ENCODE results near the gene IHH. TPM values are rescaled to one million over a fixed set of nuclear protein-coding genes. Genes with fewer than 3 reads are reported as not detected.

IHH gene
- total RNA-seq, result under 0.01 TPM in 1 of 2 replicates, not detected in the other

DNA sequence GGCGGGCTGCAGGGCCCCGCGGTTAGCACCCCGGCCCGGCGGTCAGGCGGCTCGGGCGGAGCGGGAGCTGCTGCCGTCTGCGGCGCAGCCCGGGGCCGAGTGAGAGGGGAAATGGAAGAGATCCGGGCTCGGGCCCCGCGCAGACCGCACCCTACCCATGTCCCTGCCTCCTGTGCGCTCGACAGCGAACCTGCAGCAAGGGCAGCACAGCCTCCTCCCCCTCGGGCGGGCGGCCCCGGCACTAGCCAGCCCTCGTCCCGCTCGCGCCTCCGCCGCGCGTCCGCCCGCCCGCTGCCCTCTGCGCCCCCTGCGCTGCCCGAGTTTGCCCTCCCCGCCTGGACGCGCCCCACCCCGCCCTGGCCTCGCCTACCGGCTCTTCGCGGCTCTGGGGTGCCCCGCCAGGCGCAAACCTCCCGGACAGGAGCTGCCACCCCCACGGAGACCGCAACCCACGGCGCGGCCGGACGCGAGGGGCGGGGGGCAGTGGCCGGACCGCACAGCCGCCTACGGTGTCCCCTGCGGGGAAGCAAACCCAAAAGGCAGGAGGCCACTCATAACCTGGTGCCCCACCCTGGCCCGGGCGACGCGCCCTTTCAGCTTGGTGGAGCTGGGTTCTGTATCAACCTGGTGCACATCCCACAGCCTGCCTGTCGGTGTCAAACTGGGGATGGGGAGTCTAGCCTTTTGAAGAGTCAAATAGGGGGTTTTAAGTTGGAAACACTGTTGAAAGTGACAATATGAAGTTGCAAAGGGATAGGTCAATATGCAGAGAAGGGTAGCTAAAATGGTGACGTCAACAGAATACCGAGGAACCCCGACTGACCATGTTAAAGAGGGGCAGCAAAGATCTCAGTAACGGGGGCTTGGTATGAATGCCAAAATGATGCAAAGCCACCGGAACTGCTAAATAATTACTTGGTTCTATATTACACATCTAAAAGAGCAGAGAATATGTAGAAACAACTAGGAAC, at the start of gene IHH:
IHH (minus strand) TSS at position 101 of the 971 bp plus-strand sequence. CDS start 454 bp downstream, outside the sequence.

DNA sequence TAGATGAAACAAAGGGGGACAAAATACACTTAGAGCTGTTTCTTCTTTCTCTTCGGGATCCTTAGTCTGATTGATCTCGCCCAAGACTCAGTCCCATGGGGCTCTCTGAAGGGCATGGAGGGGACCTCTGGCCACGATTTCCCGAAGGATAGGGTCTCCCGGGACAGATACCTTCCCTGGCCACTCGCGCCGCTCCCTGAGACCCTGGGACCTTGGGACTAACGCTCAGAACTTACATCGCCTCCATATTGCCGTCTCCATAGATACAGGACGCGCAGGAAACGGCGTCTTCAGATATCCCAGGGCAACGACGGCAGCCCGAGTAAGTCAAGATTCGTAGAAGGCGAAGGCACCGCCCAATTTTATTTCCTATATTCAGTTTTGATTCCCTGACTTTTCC, 19.5 kb downstream of the IHH start, which contains the start of gene CFAP65:
CFAP65 (minus strand) TSS at position 265 of the 400 bp plus-strand sequence. CDS start 2,468 bp downstream, outside the sequence.

Other genes starting within 250 kb of the IHH start
- gene PRKAG3, start 229.1 kb downstream of the IHH start, total RNA-seq, result not detected in 2 replicates
- not detected in 2 replicates for gene WNT6, start 201.1 kb downstream of the IHH start, total RNA-seq
- not detected in 2 replicates for gene WNT10A, start 180.1 kb downstream of the IHH start, total RNA-seq
- gene CDK5R2, start 101.3 kb downstream of the IHH start, total RNA-seq, result not detected in 2 replicates
- not detected in 2 replicates for gene FEV, start 75.7 kb downstream of the IHH start, total RNA-seq
- gene CRYBA2, start 67.5 kb downstream of the IHH start, total RNA-seq, result not detected in 2 replicates
- not detected in 2 replicates for gene CFAP65, start 19.4 kb downstream of the IHH start, total RNA-seq
- 13.5 and 21.2 TPM in 2 replicates for gene NHEJ1, start 99.9 kb upstream of the IHH start, total RNA-seq
- gene SLC23A3, start 109.1 kb upstream of the IHH start, total RNA-seq, result 0.16 TPM in 1 of 2 replicates, not detected in the other
- 16.1 and 32.9 TPM in 2 replicates for gene CNPPD1, start 116.0 kb upstream of the IHH start, total RNA-seq
- 49.9 and 67.9 TPM in 2 replicates for gene RETREG2, start 117.4 kb upstream of the IHH start, total RNA-seq
- 17.0 and 32.6 TPM in 2 replicates for gene ZFAND2B, start 145.9 kb upstream of the IHH start, total RNA-seq
- gene ABCB6, start 158.0 kb upstream of the IHH start, total RNA-seq, result 39.9 and 46.0 TPM in 2 replicates
- gene ATG9A, start 168.7 kb upstream of the IHH start, total RNA-seq, result 57.6 and 109 TPM in 2 replicates
- gene ANKZF1, start 168.9 kb upstream of the IHH start, total RNA-seq, result 45.8 and 58.7 TPM in 2 replicates
- 4.7 and 14.8 TPM in 2 replicates for gene GLB1L, start 184.5 kb upstream of the IHH start, total RNA-seq
- gene STK16, start 184.6 kb upstream of the IHH start, total RNA-seq, result 11.2 and 17.3 TPM in 2 replicates
- gene TUBA4B, start 192.3 kb upstream of the IHH start, total RNA-seq, result not detected in 2 replicates
- gene TUBA4A, start 193.0 kb upstream of the IHH start, total RNA-seq, result 16.4 and 39.2 TPM in 2 replicates
- 32.9 and 35.3 TPM in 2 replicates for gene DNAJB2, start 218.4 kb upstream of the IHH start, total RNA-seq
- gene PTPRN, start 248.5 kb upstream of the IHH start, total RNA-seq, result 0.36 and 1.9 TPM in 2 replicates